HepG2 (cell line): ENCODE data around the gene CROT.

Experiments used
- ELF1 ChIP-seq: sonication (generic); formaldehyde crosslinking; IDR thresholded peaks from 2 replicates; pipeline ENCODE4 v1.4.0; 2020; ENCODE audit warnings: missing genetic modification reagents
- NCOR1 ChIP-seq: fragments of 200-600 bp; sonication (generic); IDR thresholded peaks from 2 replicates; pipeline ENCODE4 v1.7.0; 2017; ENCODE audit warnings: antibody characterized with exemption, low read length, borderline replicate concordance
- PHF20 ChIP-seq: sonication (generic); formaldehyde crosslinking; IDR thresholded peaks from 2 replicates; pipeline ENCODE4 v1.5.0; 2020; ENCODE audit warnings: mild to moderate bottlenecking, missing genetic modification reagents
- POLR2AphosphoS2 ChIP-seq: IDR thresholded peaks from 2 replicates; pipeline ENCODE4 v1.6.1; 2011; ENCODE audit warnings: low read depth, low read length, improper control_type of control experiment
- POLR2AphosphoS5 ChIP-seq: IDR thresholded peaks from 2 replicates; pipeline ENCODE4 v1.6.1; 2012; ENCODE audit warnings: low read depth, low read length
- RBFOX2 ChIP-seq: fragments of 200-400 bp; formaldehyde crosslinking; IDR thresholded peaks from 2 replicates; pipeline ENCODE4 v1.6.1; 2017; ENCODE audit warnings: low read depth, mild to moderate bottlenecking, low read length
- THAP8 ChIP-seq: sonication (generic); formaldehyde crosslinking; IDR thresholded peaks from 2 replicates; pipeline ENCODE4 v1.5.1; 2020; ENCODE audit warnings: missing genetic modification reagents, mild to moderate bottlenecking, borderline replicate concordance
- TF ChIP-seq, protein P1 (sequence below): sonication (generic); formaldehyde crosslinking; IDR thresholded peaks from 2 replicates; pipeline ENCODE4 v1.5.0; 2020; ENCODE audit warnings: mild to moderate bottlenecking, missing genetic modification reagents, moderate library complexity
- TF ChIP-seq, protein P2 (sequence below): sonication (generic); formaldehyde crosslinking; IDR thresholded peaks from 2 replicates; pipeline ENCODE4 v1.4.0; 2020; ENCODE audit warnings: missing genetic modification reagents

DNA sequence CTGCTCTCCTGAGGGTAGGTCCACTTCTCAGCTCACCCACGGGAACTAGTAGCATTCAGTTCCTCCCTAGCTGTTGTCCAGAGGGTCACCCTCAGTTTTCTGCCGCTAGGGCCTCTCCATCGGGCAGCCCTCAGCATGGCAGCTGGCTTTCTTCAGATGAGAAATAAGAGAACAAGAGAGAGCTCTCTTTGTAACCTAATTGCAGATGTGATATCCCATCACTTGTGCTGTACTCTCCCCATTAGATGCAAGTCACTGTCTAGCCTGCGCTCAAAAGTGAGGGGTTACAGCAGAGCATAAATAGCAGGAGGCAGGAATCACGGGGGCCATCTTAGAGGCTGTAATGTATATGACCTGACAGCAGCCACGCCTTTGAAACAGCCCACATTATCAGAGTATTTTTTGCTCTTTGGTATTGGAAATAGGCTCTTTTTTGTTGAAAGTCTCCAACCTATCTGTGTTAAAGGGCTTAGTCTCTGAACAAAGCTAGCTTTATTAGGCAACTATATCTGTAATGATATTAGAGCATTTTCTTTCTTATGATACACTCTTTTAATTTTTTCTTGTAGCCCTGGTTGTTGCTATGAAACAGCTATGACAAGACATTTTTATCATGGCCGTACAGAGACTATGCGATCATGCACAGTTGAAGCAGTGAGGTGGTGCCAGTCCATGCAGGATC, 45.7 kb downstream of the CROT start:
- TF ChIP-seq, protein P1, sequence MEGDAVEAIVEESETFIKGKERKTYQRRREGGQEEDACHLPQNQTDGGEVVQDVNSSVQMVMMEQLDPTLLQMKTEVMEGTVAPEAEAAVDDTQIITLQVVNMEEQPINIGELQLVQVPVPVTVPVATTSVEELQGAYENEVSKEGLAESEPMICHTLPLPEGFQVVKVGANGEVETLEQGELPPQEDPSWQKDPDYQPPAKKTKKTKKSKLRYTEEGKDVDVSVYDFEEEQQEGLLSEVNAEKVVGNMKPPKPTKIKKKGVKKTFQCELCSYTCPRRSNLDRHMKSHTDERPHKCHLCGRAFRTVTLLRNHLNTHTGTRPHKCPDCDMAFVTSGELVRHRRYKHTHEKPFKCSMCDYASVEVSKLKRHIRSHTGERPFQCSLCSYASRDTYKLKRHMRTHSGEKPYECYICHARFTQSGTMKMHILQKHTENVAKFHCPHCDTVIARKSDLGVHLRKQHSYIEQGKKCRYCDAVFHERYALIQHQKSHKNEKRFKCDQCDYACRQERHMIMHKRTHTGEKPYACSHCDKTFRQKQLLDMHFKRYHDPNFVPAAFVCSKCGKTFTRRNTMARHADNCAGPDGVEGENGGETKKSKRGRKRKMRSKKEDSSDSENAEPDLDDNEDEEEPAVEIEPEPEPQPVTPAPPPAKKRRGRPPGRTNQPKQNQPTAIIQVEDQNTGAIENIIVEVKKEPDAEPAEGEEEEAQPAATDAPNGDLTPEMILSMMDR (CRISPR knock-in tag), result no peak
- TF ChIP-seq ELF1 (no peak), POLR2AphosphoS5 (no peak), RBFOX2 (no peak), THAP8 (CRISPR knock-in tag) (no peak), PHF20 (CRISPR knock-in tag) (no peak), POLR2AphosphoS2 (no peak), NCOR1 (no peak)
- TF ChIP-seq, protein P2, sequence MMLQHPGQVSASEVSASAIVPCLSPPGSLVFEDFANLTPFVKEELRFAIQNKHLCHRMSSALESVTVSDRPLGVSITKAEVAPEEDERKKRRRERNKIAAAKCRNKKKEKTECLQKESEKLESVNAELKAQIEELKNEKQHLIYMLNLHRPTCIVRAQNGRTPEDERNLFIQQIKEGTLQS (CRISPR knock-in tag), result no peak
